NCI-H1436 (cell line): ENCODE data around the gene ABCC2.
"Not testable (repeated sequence)": the region's sequence is repeated elsewhere in the genome, so short reads cannot be mapped to it uniquely, and the experiment has no call there.

Source experiments
- DNase-seq: peaks from one replicate; lab custom pipeline; 2025; lab: John Stamatoyannopoulos, UW

The ABCC2 gene

GRCh38 chr10:99809481-99809880 is 27.0 kb downstream of the ABCC2 start:
- no peak for DNase-seq

- DNase-seq: no peak
Observed at GRCh38 chr10:99809931-99810615, 27.6 kb downstream of the ABCC2 start.

GRCh38 chr10:99812177-99812576 is 29.7 kb downstream of the ABCC2 start:
- DNase-seq: no peak

GRCh38 chr10:99814143-99814542 is 31.7 kb downstream of the ABCC2 start:
- no peak for DNase-seq

GRCh38 chr10:99815621-99816020 is 33.2 kb downstream of the ABCC2 start:
- no peak for DNase-seq

- DNase-seq: no peak
Observed at GRCh38 chr10:99827936-99828335, 45.5 kb downstream of the ABCC2 start.

GRCh38 chr10:99828464-99828863 is 46.0 kb downstream of the ABCC2 start:
- DNase-seq: no peak

GRCh38 chr10:99832439-99832838 is 50.0 kb downstream of the ABCC2 start:
- no peak for DNase-seq

- no peak for DNase-seq
Observed at GRCh38 chr10:99834410-99834809, 52.0 kb downstream of the ABCC2 start.

- DNase-seq: no peak
Observed at GRCh38 chr10:99835947-99836346, 53.5 kb downstream of the ABCC2 start.

GRCh38 chr10:99836711-99837110 is 54.3 kb downstream of the ABCC2 start:
- no peak for DNase-seq

GRCh38 chr10:99840859-99841258 is 58.4 kb downstream of the ABCC2 start:
- not testable (repeated sequence) for DNase-seq

- no peak for DNase-seq
Observed at GRCh38 chr10:99841746-99842145, 59.3 kb downstream of the ABCC2 start.

GRCh38 chr10:99843310-99843709 is 60.9 kb downstream of the ABCC2 start:
- DNase-seq: no peak

GRCh38 chr10:99844433-99844955 is 62.1 kb downstream of the ABCC2 start:
- no peak for DNase-seq

GRCh38 chr10:99845837-99846382 is 63.5 kb downstream of the ABCC2 start:
- peak; percentile 75 for DNase-seq

- DNase-seq: no peak
Observed at GRCh38 chr10:99849057-99849456, 66.6 kb downstream of the ABCC2 start.

GRCh38 chr10:99849536-99849935 is 67.1 kb downstream of the ABCC2 start:
- no peak for DNase-seq

GRCh38 chr10:99850021-99850766 is 67.8 kb downstream of the ABCC2 start:
- no peak for DNase-seq

GRCh38 chr10:99850767-99851340 is 68.4 kb downstream of the ABCC2 start:
- DNase-seq: no peak

- no peak for DNase-seq
Observed at GRCh38 chr10:99851825-99852224, 69.4 kb downstream of the ABCC2 start.

GRCh38 chr10:99852481-99853213 is 70.2 kb downstream of the ABCC2 start:
- DNase-seq: no peak
